ENCODE measurements around the gene PCDHGB6. TPM values are rescaled to one million over a fixed set of nuclear protein-coding genes. Genes with fewer than 3 reads are reported as not detected.
"Not testable (repeated sequence)": the region's sequence is repeated elsewhere in the genome, so short reads cannot be mapped to it uniquely, and the experiment has no call there.

The PCDHGB6 gene
- total RNA-seq, 1 experiment from 2014 or later, result 0.23 TPM

GRCh38 chr5:141374627-141375026, 33.2 kb upstream of the PCDHGB6 start:
- ATAC-seq, result no peak
- TF ChIP-seq CTCF (IDR thresholded peaks at IDR 0.05) (no peak), TCF7L2 (IDR thresholded peaks at IDR 0.05; ENCODE audit: low read depth, low read length) (no peak), SIN3A (IDR thresholded peaks at IDR 0.05; ENCODE audit: borderline replicate concordance, insufficient read depth, low read depth, low read length) (no peak), POLR2AphosphoS5 (IDR thresholded peaks at IDR 0.05; ENCODE audit: low read depth, low read length) (no peak), REST (IDR thresholded peaks at IDR 0.05; ENCODE audit: insufficient read depth in 1 of 2, low read depth in 2 of 2, low read length in 1 of 2) (no peak)
- POLR2A ChIA-PET, result interaction anchor here (0.6 kb wide), 1 partner anchor 57 kb away, joined by 4 read pairs; no protein-coding TSS in a partner anchor
- in situ Hi-C loops (cut with HindIII; ENCODE audit: low pct_unique_long_range_greater_than_20kb, low sequenced_read_pairs), result no loop called here
- BruUV-seq (replicated peaks), result no TSS peak
- intact Hi-C loops (cut with micrococcal nuclease; ENCODE audit: unreplicated experiment), result no loop called here
- H3K9me3 ChIP-seq (ENCODE audit: control insufficient read depth, insufficient read depth, low read depth, low read length), result peaks cover 7% of the 10 kb centered on the region; the same call in 1 of the 2 replicates
- no peaks in the 10 kb centered on the region for H3K4me1 ChIP-seq (ENCODE audit: control insufficient read depth, insufficient read depth, low read length)
- CTCF ChIA-PET, result no interaction called here
- H3K27ac ChIP-seq (ENCODE audit: low read length), result no peak overlapping the region
- H3K27me3 ChIP-seq (ENCODE audit: control insufficient read depth, insufficient read depth, low read length), result 0 out of 2 replicates have a peak, but pooled peaks cover 2% of the 10 kb centered on the region
- no peaks in the 10 kb centered on the region for H3K36me3 ChIP-seq (ENCODE audit: control insufficient read depth, insufficient read depth, low read length)
- no peak for DNase-seq (ENCODE audit: low read depth, low spot score)
- H3K4me3 ChIP-seq (ENCODE audit: low read depth in 2 of 2, low read length in 2 of 2), result no peak overlapping the region

- H3K36me3 ChIP-seq (ENCODE audit: control insufficient read depth, insufficient read depth, low read length); intact Hi-C loops (cut with micrococcal nuclease; ENCODE audit: unreplicated experiment); in situ Hi-C loops (cut with HindIII; ENCODE audit: low pct_unique_long_range_greater_than_20kb, low sequenced_read_pairs); H3K27ac ChIP-seq (ENCODE audit: low read length); H3K9me3 ChIP-seq (ENCODE audit: control insufficient read depth, insufficient read depth, low read depth, low read length); H3K4me3 ChIP-seq (ENCODE audit: low read depth in 2 of 2, low read length in 2 of 2); H3K4me1 ChIP-seq (ENCODE audit: control insufficient read depth, insufficient read depth, low read length); H3K27me3 ChIP-seq (ENCODE audit: control insufficient read depth, insufficient read depth, low read length); POLR2A ChIA-PET; DNase-seq (ENCODE audit: low read depth, low spot score); ATAC-seq; CTCF ChIA-PET; BruUV-seq (replicated peaks): not testable (repeated sequence)
These were observed 32.2 kb upstream of the PCDHGB6 start for GRCh38 chr5:141375444-141376155.

Measured in Panc1 (cell line).